D721Med (cell line): Measurements from ENCODE around the gene PTTG1IP2.

Source experiments
- DNase-seq: peaks from one replicate; pipeline ENCODE4 v3.0.0; 2011; ENCODE audit warnings: low spot score; ENCODE audit not compliant: insufficient read length
- FAIRE-seq: peaks from 2 replicates; lab custom pipeline; 2011; peaks lifted over from hg19 to GRCh38; lab: Jason Lieb, UNC
- CTCF ChIP-seq: IDR thresholded peaks from 2 replicates; pipeline ENCODE4 v1.5.1; 2012; ENCODE audit warnings: mild to moderate bottlenecking, control low read depth; ENCODE audit not compliant: insufficient read depth; ENCODE audit errors: missing control alignments

Gene PTTG1IP2

GRCh38 chr7:90503367-90503766 lies 33.9 kb downstream of the PTTG1IP2 start:
- DNase-seq: no peak
- no peak for FAIRE-seq
- TF ChIP-seq CTCF: no peak

- no peak for TF ChIP-seq CTCF
- DNase-seq: no peak
- FAIRE-seq: no peak
These were observed 38.3 kb downstream of the PTTG1IP2 start for GRCh38 chr7:90507692-90508091.

GRCh38 chr7:90511776-90512175 lies 42.3 kb downstream of the PTTG1IP2 start:
- no peak for FAIRE-seq
- DNase-seq: no peak
- TF ChIP-seq CTCF: no peak

- DNase-seq (no peak), FAIRE-seq (no peak)
- TF ChIP-seq CTCF: no peak
These were observed 43.4 kb downstream of the PTTG1IP2 start for GRCh38 chr7:90512821-90513254.

- no peak for DNase-seq
- no peak for TF ChIP-seq CTCF
- no peak for FAIRE-seq
These were observed 46.8 kb downstream of the PTTG1IP2 start for GRCh38 chr7:90516257-90516656.

- FAIRE-seq: no peak
- no peak for TF ChIP-seq CTCF
- no peak for DNase-seq
These were observed 49.2 kb downstream of the PTTG1IP2 start for GRCh38 chr7:90518630-90519029.

GRCh38 chr7:90520484-90520883 lies 51.0 kb downstream of the PTTG1IP2 start:
- no peak for DNase-seq
- FAIRE-seq: no peak
- TF ChIP-seq CTCF: peak; percentile 14
